ENCODE data around the gene MORN4. TPM values are rescaled to one million over a fixed set of nuclear protein-coding genes. Genes with fewer than 3 reads are reported as not detected.

Gene MORN4
- total and polyA plus RNA-seq, 2 donors (not counting 3 experiments of a cell fraction or from before 2014, with no cell fraction given) = 12.2 to 13.9 TPM

- dilution Hi-C loops (cut with MboI; ENCODE audit: extremely low pct_ligation_motif_present, low sequenced_read_pairs) = no loop called here
- Histone ChIP-seq H3K4me1 (ENCODE audit: control insufficient read depth, extremely low read depth, insufficient read depth, low read length) (no peaks in the 10 kb centered on the region), H3K79me2 (ENCODE audit: control insufficient read depth, insufficient read depth, low read length) (no peaks in the 10 kb centered on the region), H3K4me3 (replicated peaks in 1 of 3; ENCODE audit: insufficient read depth in 1 of 3, low read depth in 1 of 3, low read length in 3 of 3) (no peak overlapping the region), H3K9me1 (replicated peaks; ENCODE audit: control insufficient read depth, extremely low read depth, insufficient read depth, low read length) (no peaks in the 10 kb centered on the region), H3K9me3 (replicated peaks; ENCODE audit: control insufficient read depth, insufficient read depth, low read length) (no peaks in the 10 kb centered on the region), H3K9ac (replicated peaks; ENCODE audit: extremely low read depth, insufficient read depth, low read length) (no peak overlapping the region), H2AFZ (ENCODE audit: low read depth, low read length) (no peak overlapping the region), H3K4me2 (ENCODE audit: insufficient read depth, low read length) (no peak overlapping the region), H3K27me3 (ENCODE audit: control insufficient read depth in 2 of 2, insufficient read depth in 2 of 2, low read length in 2 of 2) (no peaks in the 10 kb centered on the region), H3K36me3 (ENCODE audit: control insufficient read depth in 2 of 2, extremely low read depth in 1 of 2, insufficient read depth in 2 of 2, low read length in 2 of 2) (peaks cover 3 to 15% of the 10 kb centered on the region in 2 experiments), H4K20me1 (replicated peaks; ENCODE audit: control insufficient read depth, extremely low read depth, insufficient read depth, low read length) (no peaks in the 10 kb centered on the region), H3K27ac (ENCODE audit: insufficient read depth, low read depth, low read length) (no peak overlapping the region)
- POLR2A ChIA-PET = no interaction called here
- intact Hi-C loops (cut with micrococcal nuclease) = no loop called here
- no peak for TF ChIP-seq MAX (IDR thresholded peaks at IDR 0.05; ENCODE audit: insufficient read depth, insufficient read length)
- no peak for TF ChIP-seq POLR2AphosphoS5 (IDR thresholded peaks at IDR 0.05; ENCODE audit: insufficient read depth, low read depth, low read length)
- TF ChIP-seq EZH2 (IDR thresholded peaks at IDR 0.05; ENCODE audit: borderline replicate concordance, low read depth, low read length, severe bottlenecking) = no peak
- TF ChIP-seq JUN (IDR thresholded peaks at IDR 0.05; ENCODE audit: borderline replicate concordance, insufficient read depth, insufficient read length, low read depth) = no peak
- no peak for TF ChIP-seq FOS (IDR thresholded peaks at IDR 0.05; ENCODE audit: borderline replicate concordance, insufficient read depth, low read length)
- TF ChIP-seq POLR2A (IDR thresholded peaks at IDR 0.05; ENCODE audit: low read depth, low read length) = no peak
- no peak for TF ChIP-seq GATA2 (IDR thresholded peaks at IDR 0.05; ENCODE audit: insufficient read depth, insufficient read length, low read depth, low read length)
- TF ChIP-seq, protein P1, sequence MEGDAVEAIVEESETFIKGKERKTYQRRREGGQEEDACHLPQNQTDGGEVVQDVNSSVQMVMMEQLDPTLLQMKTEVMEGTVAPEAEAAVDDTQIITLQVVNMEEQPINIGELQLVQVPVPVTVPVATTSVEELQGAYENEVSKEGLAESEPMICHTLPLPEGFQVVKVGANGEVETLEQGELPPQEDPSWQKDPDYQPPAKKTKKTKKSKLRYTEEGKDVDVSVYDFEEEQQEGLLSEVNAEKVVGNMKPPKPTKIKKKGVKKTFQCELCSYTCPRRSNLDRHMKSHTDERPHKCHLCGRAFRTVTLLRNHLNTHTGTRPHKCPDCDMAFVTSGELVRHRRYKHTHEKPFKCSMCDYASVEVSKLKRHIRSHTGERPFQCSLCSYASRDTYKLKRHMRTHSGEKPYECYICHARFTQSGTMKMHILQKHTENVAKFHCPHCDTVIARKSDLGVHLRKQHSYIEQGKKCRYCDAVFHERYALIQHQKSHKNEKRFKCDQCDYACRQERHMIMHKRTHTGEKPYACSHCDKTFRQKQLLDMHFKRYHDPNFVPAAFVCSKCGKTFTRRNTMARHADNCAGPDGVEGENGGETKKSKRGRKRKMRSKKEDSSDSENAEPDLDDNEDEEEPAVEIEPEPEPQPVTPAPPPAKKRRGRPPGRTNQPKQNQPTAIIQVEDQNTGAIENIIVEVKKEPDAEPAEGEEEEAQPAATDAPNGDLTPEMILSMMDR (IDR thresholded peaks at IDR 0.05; ENCODE audit: extremely low read depth in 1 of 2, insufficient read depth in 1 of 2, low read depth in 1 of 2, low read length in 2 of 2) = no peak
- TF ChIP-seq MYC (IDR thresholded peaks at IDR 0.05; ENCODE audit: low read depth, low read length) = no peak
- BruUV-seq (replicated peaks) = no TSS peak
- no peak for FAIRE-seq
- DNase-seq (ENCODE audit: low read depth, low spot score) = no peak
- CTCF ChIA-PET = interaction anchor here (0.6 to 2.8 kb wide), 3 partner anchors 8 to 57 kb away, joined by 3 to 7 read pairs (median 3); no protein-coding TSS in a partner anchor
Observed at GRCh38 chr10:97564776-97565175, 68.5 kb downstream of the MORN4 start.

Other genes with a start within 250 kb of the MORN4 start
- gene RRP12, start 232.2 kb downstream of the MORN4 start, total RNA-seq = 35.8 and 40.9 TPM in 2 replicates
- 11.9 and 13.6 TPM in 2 replicates for gene RRP12, start 232.2 kb downstream of the MORN4 start, polyA plus RNA-seq
- gene PGAM1, start 207.3 kb downstream of the MORN4 start, total RNA-seq = 357 and 375 TPM in 2 replicates
- 372 and 375 TPM in 2 replicates for gene PGAM1, start 207.3 kb downstream of the MORN4 start, polyA plus RNA-seq
- 43.6 and 50.7 TPM in 2 replicates for gene EXOSC1, start 187.5 kb downstream of the MORN4 start, total RNA-seq
- 47.6 and 52.9 TPM in 2 replicates for gene EXOSC1, start 187.5 kb downstream of the MORN4 start, polyA plus RNA-seq
- 52.0 and 53.2 TPM in 2 replicates for gene ZDHHC16, start 187.3 kb downstream of the MORN4 start, total RNA-seq
- gene ZDHHC16, start 187.3 kb downstream of the MORN4 start, polyA plus RNA-seq = 125 and 141 TPM in 2 replicates
- 80.9 and 95.2 TPM in 2 replicates for gene MMS19, start 135.1 kb downstream of the MORN4 start, total RNA-seq
- gene MMS19, start 135.1 kb downstream of the MORN4 start, polyA plus RNA-seq = 123 and 135 TPM in 2 replicates
- gene UBTD1, start 134.6 kb downstream of the MORN4 start, total RNA-seq = 42.6 and 44.1 TPM in 2 replicates
- gene UBTD1, start 134.6 kb downstream of the MORN4 start, polyA plus RNA-seq = 63.7 and 89.3 TPM in 2 replicates
- gene ANKRD2, start 60.7 kb downstream of the MORN4 start, total RNA-seq = 1.6 and 2.3 TPM in 2 replicates
- gene ANKRD2, start 60.7 kb downstream of the MORN4 start, polyA plus RNA-seq = 1.7 and 1.8 TPM in 2 replicates
- 0.46 and 0.91 TPM in 2 replicates for gene HOGA1, start 49.1 kb downstream of the MORN4 start, total RNA-seq
- 0.44 and 0.48 TPM in 2 replicates for gene HOGA1, start 49.1 kb downstream of the MORN4 start, polyA plus RNA-seq
- not detected in 2 replicates for gene C10orf62, start 43.8 kb downstream of the MORN4 start, total RNA-seq
- gene C10orf62, start 43.8 kb downstream of the MORN4 start, polyA plus RNA-seq = not detected in 2 replicates
- 19.7 and 20.4 TPM in 2 replicates for gene PI4K2A, start 7.2 kb upstream of the MORN4 start, total RNA-seq
- gene PI4K2A, start 7.2 kb upstream of the MORN4 start, polyA plus RNA-seq = 23.8 and 24.6 TPM in 2 replicates
- 2.4 and 3.0 TPM in 2 replicates for gene AVPI1, start 53.7 kb upstream of the MORN4 start, total RNA-seq
- gene AVPI1, start 53.7 kb upstream of the MORN4 start, polyA plus RNA-seq = 3.7 and 5.9 TPM in 2 replicates
- gene MARVELD1, start 80.2 kb upstream of the MORN4 start, total RNA-seq = 69.5 and 78.3 TPM in 2 replicates
- 67.3 and 72.5 TPM in 2 replicates for gene MARVELD1, start 80.2 kb upstream of the MORN4 start, polyA plus RNA-seq
- 23.7 and 24.2 TPM in 2 replicates for gene ZFYVE27, start 103.6 kb upstream of the MORN4 start, total RNA-seq
- gene ZFYVE27, start 103.6 kb upstream of the MORN4 start, polyA plus RNA-seq = 16.3 and 17.4 TPM in 2 replicates
- gene SFRP5, start 138.5 kb upstream of the MORN4 start, total RNA-seq = not detected in 2 replicates
- gene SFRP5, start 138.5 kb upstream of the MORN4 start, polyA plus RNA-seq = not detected in 2 replicates
- gene GOLGA7B, start 216.3 kb upstream of the MORN4 start, total RNA-seq = not detected in 2 replicates
- 0.02 and 0.03 TPM in 2 replicates for gene GOLGA7B, start 216.3 kb upstream of the MORN4 start, polyA plus RNA-seq

Data from endothelial cell of umbilical vein (primary cell).